ENCODE data around the gene CLEC5A.
"Not testable (repeated sequence)": the region's sequence is repeated elsewhere in the genome, so short reads cannot be mapped to it uniquely, and the experiment has no call there.

Gene CLEC5A

DNA sequence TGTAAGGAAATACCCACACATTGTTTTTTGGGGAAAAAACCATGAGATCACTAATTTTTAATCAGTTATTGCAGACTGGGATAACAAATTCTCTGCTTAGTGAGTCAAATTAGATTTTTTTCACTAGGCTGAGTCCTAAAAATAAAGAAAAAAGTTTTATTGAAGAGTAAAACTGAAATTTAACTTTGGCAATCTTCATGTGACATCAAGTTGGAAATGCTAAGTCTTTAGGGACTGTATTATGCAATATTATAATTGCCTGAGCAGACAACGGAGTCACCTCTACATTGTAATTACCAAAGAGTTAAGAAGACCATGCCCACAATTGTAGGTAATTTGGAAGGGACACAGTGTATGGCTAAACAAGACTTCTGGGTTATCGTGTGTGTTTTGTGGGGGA, 2.2 kb upstream of the CLEC5A start:
- no peak for DNase-seq (ENCODE audit: low read depth)

DNA sequence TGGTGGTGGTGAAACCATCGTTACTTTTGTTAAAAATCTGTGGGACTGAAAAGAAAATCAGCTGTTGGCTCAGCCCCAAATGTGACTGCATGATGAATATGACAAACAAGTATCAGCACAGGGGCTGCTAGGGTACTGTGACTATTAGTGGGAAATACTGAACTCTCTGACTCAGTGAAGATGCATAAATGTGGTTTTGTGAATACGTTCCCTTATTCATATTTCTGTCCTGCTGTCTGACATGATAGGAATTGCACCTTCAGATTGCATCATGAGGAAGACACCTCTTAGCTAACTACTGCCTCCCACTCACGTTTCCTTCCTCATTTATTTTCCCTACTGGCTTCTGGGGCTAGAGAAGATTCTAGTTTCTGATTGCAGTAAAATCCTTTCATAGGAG, 1.4 kb downstream of the CLEC5A start:
- DNase-seq (ENCODE audit: low read depth) = no peak

DNA sequence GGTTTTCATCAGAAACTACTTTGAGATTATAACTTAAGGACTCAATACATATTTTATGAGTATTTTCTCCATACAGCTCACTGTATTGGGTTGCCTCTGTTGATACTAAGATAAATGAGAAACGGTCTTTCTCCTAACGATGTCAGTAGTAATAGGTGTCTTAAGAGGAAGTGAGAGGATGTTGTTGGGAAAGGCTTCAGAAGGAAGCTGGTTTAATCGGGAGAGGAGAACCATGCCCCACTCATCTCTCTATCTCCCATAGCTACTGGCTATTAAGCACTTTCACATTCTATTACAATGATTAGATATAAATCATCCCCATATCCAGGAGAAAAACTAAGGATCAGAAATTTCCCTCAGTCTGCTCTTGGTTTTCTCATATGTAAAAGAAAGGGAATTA, 2.0 kb downstream of the CLEC5A start:
- no peak for DNase-seq (ENCODE audit: low read depth)

DNA sequence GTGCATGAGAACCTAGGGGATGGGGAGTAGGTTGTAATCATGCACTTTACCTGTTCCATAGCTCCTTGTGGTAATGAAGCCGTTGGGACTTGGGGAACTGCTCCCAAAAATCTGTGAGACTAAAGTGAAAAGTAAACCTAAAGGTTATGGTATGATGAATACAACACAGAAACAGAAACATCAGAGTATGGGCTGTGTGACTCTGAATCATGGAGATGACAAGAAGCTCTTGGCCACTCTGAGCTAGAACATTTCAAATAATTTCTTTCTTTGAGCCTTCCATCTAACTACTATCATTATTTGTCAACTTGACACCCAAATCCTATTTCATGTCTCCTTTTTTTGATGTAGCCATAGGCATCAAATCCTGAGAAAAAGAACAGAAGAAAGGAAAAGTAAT, 2.9 kb downstream of the CLEC5A start:
- DNase-seq (ENCODE audit: low read depth) = no peak

DNA sequence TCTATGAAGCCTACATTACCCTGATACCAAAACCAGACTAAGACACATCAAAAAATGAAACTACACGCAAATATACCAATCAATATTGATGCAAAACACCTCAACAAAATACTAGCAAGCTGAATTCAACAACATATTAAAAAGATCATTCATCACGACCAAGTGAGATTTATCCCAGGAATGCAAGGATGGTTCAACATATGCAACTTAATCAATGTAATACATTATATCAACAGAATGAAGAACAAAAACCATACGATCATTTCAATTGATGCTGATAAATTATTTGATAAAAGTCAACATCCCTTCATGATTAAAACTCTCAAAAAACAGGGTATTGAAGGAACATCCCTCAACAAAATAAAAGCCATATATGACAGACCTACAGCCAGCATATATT, 5.7 kb downstream of the CLEC5A start:
- no peak for DNase-seq (ENCODE audit: low read depth)

DNA sequence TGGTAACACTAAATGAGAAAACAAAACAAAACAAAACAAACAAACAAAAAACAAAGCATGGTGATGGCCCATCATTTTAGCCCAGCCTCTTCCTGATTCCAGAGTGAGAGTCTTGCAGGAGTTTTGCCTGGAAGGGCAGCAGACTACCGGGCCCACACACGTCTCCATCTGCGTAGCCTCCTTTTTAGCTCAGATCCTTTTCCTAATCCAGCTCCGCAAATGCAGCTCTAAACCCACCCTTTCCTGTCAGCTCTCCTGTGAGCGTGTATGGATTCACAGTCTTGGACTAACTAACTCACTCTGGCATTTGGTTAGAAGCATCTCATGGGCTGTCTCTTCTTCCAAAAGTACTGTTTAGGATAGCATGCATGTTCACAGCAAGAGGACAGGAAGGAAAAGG, 16.6 kb downstream of the CLEC5A start:
- DNase-seq (ENCODE audit: low read depth) = no peak

DNA sequence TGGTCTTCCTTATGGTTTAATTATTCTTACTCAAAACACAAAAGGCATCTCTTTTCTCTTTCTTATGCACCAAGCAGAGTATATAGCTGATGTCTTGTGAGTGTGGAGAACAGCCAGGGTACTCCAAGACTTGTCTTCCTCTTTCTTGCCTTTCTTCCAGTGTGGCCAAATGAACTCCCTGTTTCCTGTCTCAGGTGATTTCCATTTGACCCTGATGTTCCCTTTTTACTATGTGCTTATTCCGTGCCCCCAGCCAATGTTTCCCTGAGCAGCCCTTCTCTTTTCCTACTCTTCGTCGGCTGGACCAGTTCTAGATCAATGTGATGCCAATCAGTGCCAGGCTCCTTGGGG, 18.0 kb downstream of the CLEC5A start:
- DNase-seq (ENCODE audit: low read depth) = no peak

DNA sequence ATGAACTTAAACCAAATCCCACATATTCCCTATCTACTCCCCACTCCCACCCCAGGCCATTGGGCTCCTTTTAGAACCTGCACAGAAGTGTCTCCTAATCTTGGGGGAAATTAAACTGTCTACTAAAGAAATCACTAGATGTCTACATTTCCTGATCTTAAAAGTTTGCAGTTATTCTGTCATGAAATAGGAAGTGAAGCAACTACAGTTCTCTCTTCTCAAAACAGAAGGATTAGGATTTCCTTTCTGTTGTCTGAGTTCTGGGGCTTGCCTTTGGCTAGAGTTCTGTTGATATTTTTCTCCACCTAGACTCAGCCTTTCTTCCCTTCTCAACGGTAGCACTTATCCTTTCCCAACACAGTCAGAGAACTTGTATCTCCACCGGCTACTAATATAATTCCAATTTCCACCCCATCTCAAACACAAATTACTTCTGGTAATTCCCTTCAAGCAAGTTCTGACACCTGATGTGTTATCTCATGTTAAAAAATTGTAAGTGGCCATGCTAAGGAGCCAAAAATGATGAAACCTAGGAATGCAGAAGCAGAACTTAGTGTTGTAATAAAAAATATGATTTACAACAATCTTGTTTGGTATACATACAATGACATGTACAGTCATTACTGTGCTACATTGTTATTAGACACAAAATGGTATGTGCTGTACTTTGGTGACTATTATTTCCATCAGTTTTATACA, 18.5 kb downstream of the CLEC5A start:
- no peak for DNase-seq (ENCODE audit: low read depth)

DNA sequence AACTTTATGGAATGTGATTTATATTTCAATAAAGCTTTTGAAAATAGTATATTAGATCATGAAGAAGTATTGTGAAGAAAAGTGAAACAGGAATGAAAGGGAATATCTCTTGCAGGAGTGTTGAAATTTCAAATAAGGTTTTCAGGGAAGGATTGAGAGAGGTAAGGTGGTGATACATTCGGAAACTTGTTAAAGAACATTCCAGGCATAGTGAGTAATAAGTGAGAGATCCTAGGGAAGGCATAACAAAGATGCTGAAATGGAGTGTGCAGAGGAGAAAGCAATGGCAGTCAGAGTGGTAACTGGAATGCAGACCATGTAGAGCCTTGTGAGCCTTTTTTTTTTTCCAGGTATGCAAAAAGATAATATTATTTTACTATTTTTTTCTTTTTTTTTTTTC, 26.5 kb downstream of the CLEC5A start:
- DNase-seq (ENCODE audit: low read depth) = no peak

DNA sequence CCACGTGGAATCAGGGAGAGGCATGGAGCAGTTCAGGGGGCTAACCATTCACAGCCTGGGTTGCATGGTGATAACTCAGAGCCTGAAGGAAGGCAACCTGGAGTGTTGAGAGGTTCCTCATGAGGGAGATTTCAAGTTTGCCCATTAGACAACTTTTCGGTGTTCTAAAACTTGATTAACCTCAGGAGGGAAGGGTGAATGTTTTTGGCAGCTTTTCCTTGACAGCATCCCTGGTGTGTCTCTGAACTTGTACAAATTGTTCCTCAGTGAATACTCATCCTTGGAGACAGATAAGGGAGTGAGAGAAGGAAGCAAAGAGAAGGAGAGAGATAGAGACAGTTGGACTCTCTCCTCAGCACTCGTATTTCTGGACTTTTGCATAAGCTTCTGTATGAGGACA, 30.7 kb downstream of the CLEC5A start, which contains the start of gene OR9A4:
Gene OR9A4, plus strand, starts transcription at position 301 of the 400 bp plus-strand sequence. CDS start 2,477 bp downstream, outside the sequence.
- DNase-seq (ENCODE audit: low read depth) = no peak

DNA sequence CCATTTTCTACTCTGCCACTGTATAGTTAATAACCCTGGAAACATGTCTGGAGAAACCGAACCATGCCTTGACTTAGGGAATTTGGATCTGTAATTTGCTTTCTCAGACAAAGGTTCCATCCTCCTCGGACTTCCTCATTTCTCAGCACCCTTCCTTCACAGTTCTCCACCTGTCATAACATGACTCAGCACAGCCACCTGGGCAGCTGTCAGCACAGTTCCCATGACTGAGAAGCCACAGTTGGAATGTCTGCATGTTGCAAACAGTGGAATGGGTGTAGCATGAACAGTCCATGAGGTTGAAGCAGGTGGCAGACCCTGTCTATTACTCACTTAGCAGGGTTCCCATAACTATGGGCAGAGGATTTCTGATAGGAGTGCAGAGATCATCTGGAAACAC, 31.2 kb downstream of the CLEC5A start:
- no peak for DNase-seq (ENCODE audit: low read depth)

DNA sequence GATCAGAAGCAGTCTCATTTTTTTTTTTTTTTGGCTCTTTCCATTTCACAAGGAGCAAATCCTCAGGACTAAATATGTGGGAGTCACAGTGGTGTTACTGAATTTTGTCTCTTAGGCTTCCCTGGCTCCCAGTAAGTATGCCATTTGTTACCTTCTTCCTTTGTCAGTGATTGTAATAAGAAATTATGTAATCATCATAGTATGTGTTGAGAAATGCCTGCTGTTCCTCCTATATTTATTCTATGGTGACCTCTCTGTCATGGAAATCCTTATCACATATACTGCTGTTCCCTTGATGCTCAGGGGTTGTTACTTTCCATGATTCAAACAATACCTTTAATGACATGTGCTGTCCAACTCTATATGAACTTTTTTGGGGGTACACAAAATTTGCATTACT, 35.4 kb downstream of the CLEC5A start:
- no peak for DNase-seq (ENCODE audit: low read depth)

DNA sequence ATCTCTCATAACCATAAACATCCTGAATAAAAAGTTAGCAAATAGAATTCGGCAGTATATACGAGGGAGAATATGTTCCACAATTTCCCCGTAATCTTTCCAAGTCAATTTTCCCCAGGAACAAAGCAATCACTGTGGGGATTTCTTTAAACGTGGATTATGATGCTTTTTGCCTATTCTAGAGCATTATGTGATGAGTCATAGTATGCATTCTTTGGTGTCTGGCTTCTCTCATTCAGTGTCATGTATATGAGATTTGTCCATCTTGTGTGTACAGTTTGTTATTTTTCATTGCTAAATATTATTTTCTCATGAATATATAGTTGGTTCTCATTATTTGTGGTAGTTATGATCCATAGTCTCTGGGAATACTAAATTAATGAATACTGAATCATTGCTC, 40.5 kb downstream of the CLEC5A start:
- no peak for DNase-seq (ENCODE audit: low read depth)

DNA sequence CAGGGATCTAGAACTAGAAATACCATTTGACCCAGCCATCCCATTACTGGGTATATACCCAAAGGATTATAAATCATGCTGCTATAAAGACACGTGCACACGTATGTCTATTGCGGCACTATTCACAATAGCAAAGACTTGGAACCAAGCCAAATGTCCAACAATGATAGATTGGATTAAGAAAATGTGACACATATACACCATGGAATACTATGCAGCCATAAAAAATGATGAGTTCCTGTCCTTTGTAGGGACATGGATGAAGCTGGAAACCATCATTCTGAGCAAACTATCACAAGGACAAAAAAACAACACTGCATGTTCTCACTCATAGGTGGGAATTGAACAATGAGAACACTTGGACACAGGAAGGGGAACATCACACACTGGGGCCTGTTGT, 47.4 kb downstream of the CLEC5A start:
- not testable (repeated sequence) for DNase-seq (ENCODE audit: low read depth)

DNA sequence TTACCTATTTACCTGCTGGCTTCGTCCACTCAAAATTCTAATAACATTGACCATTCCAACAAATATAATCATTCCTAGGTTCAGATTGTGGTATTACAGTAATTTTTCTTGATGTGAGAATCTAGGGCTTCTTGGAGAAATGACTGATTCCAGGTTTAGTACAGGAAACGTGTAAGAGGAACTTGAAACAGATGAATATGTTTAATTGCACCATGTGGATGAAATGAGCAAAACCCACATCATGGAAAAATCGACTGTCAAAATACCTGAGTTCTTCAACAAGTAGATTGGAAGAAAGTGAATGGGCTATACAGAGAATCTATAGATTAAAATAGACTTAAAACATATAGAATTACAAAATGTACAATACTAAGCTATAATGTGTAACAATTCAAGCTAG, 55.4 kb downstream of the CLEC5A start:
- DNase-seq (ENCODE audit: low read depth) = no peak

DNA sequence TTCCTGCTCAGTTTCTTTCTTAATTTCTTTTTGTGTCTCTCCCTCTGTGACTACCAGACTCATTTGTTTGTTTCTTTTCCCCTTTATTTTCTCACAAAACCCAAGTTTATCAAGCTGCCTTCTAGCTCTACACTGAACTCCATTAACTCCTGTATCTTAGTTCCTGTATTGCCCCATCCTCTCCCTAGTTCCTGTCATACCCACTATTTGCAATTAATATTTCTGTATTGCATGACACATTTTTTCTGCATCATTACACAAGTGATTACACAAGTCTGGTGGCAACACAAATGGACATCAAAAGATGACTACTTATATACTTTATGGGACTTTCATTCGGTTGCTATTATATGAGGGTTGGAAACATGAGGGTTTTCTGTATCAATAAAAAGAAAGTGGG, 57.5 kb downstream of the CLEC5A start:
- no peak for DNase-seq (ENCODE audit: low read depth)

DNA sequence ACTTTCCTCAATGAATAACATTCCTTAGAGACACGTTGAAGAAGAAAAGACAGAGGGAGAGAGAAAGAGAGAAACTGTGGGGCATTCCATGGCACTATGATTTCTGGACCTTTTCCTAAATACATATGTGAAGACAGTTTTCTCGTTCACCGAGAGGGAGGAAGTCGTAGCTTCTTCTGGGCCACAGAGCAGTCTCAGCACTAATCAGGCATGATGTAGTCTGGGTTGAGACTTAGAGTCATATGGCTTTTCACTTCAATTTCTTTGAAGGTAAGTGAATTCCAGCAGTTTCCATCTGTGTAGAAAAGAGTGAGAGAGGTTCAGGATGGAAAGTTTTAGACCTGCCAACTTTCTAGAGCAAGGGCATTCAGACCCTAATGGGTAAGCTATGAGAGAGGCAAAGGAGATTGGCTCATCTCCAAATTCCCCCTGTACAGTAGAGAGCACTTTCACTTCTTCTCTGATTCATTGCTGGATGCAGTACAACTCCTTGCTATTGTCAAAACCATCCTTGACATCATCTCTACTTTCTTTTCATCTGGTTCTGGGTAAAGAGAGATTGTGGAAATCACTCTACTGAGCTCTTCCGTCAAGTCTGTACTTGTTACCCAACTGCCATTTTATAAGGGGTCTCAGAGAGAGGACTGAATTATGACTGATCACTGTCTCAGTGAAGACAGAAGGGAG, 62.1 kb downstream of the CLEC5A start:
- no peak for DNase-seq (ENCODE audit: low read depth)

DNA sequence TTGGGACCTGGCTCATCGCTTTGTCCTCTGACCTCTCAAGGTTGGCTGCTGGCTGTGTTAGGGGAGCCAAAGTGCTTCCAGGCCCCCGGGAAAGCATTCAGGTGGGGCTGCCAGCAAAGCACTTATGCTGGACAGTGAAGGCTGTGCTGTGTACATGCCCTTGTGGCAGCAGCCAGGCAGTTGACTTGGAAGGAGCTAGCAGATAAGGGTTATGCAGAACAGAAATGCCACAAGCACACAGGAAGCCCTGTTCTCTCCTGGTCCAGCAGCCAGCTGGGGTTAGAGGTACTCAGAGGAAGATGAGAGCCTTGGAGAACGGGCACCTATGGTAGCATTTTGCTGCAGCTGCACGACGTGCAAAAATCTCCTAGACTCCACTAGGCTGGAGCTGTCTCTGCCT, 65.8 kb downstream of the CLEC5A start:
- DNase-seq (ENCODE audit: low read depth) = no peak

DNA sequence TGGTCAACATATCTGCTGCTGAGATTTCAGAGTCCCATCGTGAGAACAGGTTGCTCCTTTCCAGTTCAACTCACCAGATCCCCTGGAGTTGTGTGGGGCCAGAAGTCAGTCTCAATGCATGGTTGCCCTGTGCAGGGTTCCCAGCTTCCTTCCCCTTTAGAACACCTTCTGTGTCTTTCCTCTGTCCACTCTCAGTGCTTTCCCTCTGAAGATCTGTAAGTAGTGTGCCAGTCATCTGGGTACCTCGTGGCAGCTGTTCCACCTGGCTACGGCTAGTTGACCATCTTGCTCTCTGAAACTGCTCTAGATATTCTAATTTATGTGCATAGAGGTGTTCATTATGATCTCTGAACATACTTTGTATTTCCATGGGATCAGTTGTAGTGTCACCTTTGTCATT, 69.4 kb downstream of the CLEC5A start:
- DNase-seq (ENCODE audit: low read depth) = no peak
